GM13977 (cell line): ENCODE measurements around the gene CXorf66.

ENCODE experiments used
- DNase-seq: peaks from one replicate; pipeline ENCODE4 v3.0.0; 2012; ENCODE audit warnings: low spot score
- CTCF ChIP-seq: IDR thresholded peaks from 2 replicates; pipeline ENCODE4 v1.5.1; 2012; ENCODE audit warnings: mild to moderate bottlenecking, control low read depth; ENCODE audit not compliant: insufficient read depth; ENCODE audit errors: extremely low read depth, missing control alignments
- in situ Hi-C: fragments of 300-500 bp; cut with MboI; formaldehyde crosslinking; loops from one replicate; pipeline ENCODE4 v1.12.0; 2022; ENCODE audit warnings: low sequenced_read_pairs, low pct_unique_long_range_greater_than_20kb, mixed read lengths, inconsistent platforms; ENCODE audit not compliant: unreplicated experiment

The CXorf66 gene

DNA sequence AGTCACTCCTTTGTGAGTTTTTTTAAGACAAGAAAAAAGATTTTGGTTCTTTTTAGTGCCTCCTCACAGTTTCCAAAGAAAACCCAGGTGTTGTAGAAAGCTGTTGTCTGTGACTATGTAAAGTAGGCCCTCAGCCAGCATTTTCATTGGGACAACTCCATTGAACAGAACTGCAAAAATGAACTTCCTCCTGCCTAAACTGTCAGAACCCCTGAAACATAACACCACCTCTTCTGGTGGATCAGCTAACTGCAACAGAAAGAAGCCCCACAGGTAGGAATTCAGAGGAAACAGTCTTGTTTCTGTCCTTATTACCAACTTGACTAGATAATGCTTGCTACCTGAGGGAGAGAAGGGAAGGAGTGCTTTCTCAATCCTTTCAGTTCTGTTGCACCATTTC, 29.1 kb downstream of the CXorf66 start:
- DNase-seq, result no peak
- in situ Hi-C loops, result no loop called here
- peak; percentile 12 for TF ChIP-seq CTCF

- TF ChIP-seq CTCF, result no peak
- in situ Hi-C loops, result no loop called here
- DNase-seq, result no peak
These were observed 31.4 kb downstream of the CXorf66 start for GRCh38 chrX:139933904-139934303.

DNA sequence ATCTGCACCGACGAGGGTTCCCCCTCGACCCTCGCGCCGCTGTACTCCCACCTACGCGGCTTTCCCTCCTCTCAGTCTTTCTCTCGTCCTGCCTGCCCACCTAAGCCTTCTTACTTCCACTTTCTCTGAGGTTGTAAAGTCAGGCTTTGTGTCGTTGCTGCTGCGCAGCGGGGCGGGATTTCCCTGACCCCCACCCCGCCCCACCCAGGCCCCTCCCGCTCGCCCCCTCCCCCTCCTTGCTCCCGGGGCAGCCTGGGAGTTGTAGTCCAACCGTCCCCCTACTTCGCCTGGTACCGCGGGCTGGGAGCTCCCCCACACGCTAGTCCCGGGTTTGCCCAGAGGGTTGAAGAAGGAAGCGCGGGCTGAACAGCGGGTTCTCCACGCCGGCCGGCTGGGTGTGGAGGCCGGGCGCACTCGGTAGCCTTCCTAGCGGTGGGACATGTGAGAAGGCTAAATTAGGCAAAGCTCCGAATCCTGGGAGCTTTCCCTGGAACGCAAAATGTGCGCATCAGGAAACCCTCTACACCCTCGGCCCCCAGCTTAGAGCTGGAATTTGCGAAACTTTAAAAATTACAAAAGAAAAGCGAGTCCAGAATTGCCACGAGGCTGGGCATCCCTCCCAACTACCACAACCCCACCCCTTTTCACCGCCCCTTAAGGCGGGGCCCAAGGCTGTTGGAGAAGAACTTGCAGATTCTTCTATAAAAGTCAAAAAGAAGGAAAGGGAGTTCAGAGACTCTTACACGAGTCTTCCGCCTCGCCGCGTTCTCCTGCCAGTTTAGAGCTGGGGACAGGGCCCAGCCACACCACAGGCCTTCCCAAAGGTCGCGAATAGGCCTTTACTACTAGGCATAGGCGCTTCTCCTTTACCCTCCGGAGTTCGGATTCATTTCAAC, 32.2 kb downstream of the CXorf66 start, which contains the start of gene ATP11C:
Gene ATP11C, minus strand, starts transcription at position 153 of the 896 bp plus-strand sequence. CDS start 1,011 bp downstream, outside the sequence.
- peak; percentile 46 for TF ChIP-seq CTCF
- DNase-seq, result peak; percentile 79
- in situ Hi-C loops, result no loop called here

GRCh38 chrX:139932073-139932900, 33.0 kb downstream of the CXorf66 start:
- TF ChIP-seq CTCF, result no peak
- DNase-seq, result peak; percentile 55
- in situ Hi-C loops, result no loop called here

DNA sequence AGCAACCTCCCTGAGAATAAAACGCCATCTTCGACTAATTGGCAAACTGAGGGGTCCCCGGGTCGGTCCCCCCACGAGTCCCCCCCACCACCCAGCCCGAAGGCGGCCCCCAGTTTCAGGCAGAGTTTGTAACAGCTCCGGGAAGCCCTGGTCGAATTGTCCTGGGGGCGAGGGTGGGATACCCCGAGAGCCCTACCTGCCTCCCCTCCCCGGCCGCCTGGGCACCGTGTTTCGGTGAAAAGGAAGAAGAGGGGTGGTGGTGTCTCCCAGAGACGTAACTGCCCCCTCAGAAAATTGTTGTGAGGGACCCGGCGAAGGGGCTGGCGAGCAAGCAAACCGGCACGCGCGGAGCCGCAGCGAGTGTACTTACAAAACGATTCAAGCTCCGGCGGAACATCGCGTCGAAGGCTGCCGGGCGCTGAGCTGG, 33.7 kb downstream of the CXorf66 start:
- peak; percentile 12 for DNase-seq
- no peak for TF ChIP-seq CTCF
- in situ Hi-C loops, result no loop called here

DNA sequence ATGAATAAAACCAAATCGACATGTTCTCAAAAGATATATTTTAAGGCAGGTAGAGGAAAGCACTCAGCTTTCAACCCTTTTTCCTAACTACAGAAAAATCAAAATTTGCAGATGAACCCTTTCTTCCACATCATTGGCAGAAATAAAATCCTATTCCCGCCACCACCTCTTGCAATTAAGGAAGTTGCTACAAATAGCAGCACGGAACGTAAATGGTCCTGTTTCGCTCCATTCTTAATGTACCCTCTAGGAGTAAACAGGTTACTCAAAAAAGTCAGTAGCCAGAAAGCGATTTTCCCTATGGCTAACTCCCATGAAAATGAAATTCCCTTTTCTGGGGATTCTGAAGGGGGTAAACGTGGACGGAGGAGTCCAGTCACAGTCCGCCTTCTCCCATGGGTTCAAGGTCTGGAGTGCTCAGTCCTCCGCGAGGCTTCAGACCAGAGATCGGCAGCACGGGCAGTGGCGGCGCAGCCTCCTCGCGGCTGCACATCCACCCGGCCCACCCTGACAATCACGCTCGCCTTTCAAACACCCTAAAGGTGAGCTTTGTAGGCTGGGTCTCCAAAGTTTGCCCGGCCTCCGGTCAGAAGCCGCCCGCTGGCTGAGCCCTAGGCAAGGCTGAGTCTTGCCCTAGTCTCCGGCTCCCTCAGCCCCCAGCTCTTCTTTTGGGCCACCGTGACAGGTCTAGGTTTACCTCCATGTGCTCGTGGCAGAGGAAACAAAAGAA, 34.2 kb downstream of the CXorf66 start:
- in situ Hi-C loops, result no loop called here
- TF ChIP-seq CTCF, result no peak
- peak; percentile 19 for DNase-seq
